NCI-H774 (cell line): ENCODE measurements around the gene ALKBH2.

ENCODE experiments used
- DNase-seq: peaks from one replicate; lab custom pipeline; 2025; lab: John Stamatoyannopoulos, UW

ALKBH2 gene

GRCh38 chr12:109093022-109093918 is at the start of gene ALKBH2:
Gene ALKBH2, minus strand, starts transcription at chr12:109093472. Its CDS starts 686 bp downstream, at chr12:109092786.
- peak; percentile 96 for DNase-seq

GRCh38 chr12:109140560-109140959 is 47.3 kb upstream of the ALKBH2 start:
- DNase-seq: no peak

GRCh38 chr12:109139791-109140190 is 46.5 kb upstream of the ALKBH2 start:
- no peak for DNase-seq

GRCh38 chr12:109139360-109139759 is 46.1 kb upstream of the ALKBH2 start:
- no peak for DNase-seq

GRCh38 chr12:109137055-109137454 is 43.8 kb upstream of the ALKBH2 start:
- DNase-seq: no peak

- no peak for DNase-seq
Observed at GRCh38 chr12:109134186-109134917, 41.1 kb upstream of the ALKBH2 start.

GRCh38 chr12:109131154-109132050 is 38.1 kb upstream of the ALKBH2 start:
- DNase-seq: no peak

GRCh38 chr12:109130297-109131153 is 37.3 kb upstream of the ALKBH2 start:
- DNase-seq: no peak

- DNase-seq: no peak
Observed at GRCh38 chr12:109127533-109128242, 34.4 kb upstream of the ALKBH2 start.

GRCh38 chr12:109126784-109127183 is 33.5 kb upstream of the ALKBH2 start:
- no peak for DNase-seq

- no peak for DNase-seq
Observed at GRCh38 chr12:109125791-109126190, 32.5 kb upstream of the ALKBH2 start.

- DNase-seq: no peak
Observed at GRCh38 chr12:109124878-109125648, 31.8 kb upstream of the ALKBH2 start.

- no peak for DNase-seq
Observed at GRCh38 chr12:109121346-109121880, 28.1 kb upstream of the ALKBH2 start.

- DNase-seq: no peak
Observed at GRCh38 chr12:109120557-109120956, 27.3 kb upstream of the ALKBH2 start.

GRCh38 chr12:109120095-109120494 is 26.8 kb upstream of the ALKBH2 start:
- no peak for DNase-seq

- DNase-seq: no peak
Observed at GRCh38 chr12:109116611-109116949, 23.3 kb upstream of the ALKBH2 start.

GRCh38 chr12:109115758-109116610 is 22.7 kb upstream of the ALKBH2 start, which contains the start of gene ACACB:
Gene ACACB, plus strand, starts transcription at chr12:109116587. Its CDS starts 22,819 bp downstream, at chr12:109139406.
- DNase-seq: no peak

GRCh38 chr12:109115404-109115757 is 22.1 kb upstream of the ALKBH2 start:
- DNase-seq: no peak

GRCh38 chr12:109114644-109115043 is 21.4 kb upstream of the ALKBH2 start:
- DNase-seq: no peak
